WI38 (cell line): ENCODE data around the gene EIF5AL1.

Experiments used
- H3K4me3 ChIP-seq: 2 replicates; pipeline ENCODE4 v1.5.1; 2011; ENCODE audit warnings: low read depth, mild to moderate bottlenecking, control low read depth, low read length
- TF ChIP-seq, protein P1 (sequence below): IDR thresholded peaks from 2 replicates; pipeline ENCODE4 v1.5.1; 2012; ENCODE audit warnings: low read depth, mild to moderate bottlenecking, control low read depth, low read length

EIF5AL1 gene

DNA sequence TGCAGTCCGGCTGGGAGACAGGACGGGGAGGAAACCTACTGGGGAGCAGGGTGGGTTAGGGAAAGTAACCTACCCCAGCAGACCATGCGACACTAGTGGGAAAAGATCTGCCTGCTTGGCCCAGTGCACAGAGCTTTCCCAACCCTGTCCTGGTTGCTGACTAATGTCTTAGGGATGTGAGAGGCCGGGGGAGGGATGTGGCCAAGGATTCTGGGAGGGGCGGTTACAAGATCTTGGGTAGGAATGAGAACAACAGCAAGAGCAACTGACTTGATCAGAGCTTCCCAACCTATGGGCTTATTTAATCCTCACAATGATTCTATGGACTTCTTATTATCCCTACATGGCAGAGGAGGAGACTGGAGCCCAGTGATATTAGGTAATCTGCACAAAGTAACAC, 24.0 kb upstream of the EIF5AL1 start:
- TF ChIP-seq, protein P1, sequence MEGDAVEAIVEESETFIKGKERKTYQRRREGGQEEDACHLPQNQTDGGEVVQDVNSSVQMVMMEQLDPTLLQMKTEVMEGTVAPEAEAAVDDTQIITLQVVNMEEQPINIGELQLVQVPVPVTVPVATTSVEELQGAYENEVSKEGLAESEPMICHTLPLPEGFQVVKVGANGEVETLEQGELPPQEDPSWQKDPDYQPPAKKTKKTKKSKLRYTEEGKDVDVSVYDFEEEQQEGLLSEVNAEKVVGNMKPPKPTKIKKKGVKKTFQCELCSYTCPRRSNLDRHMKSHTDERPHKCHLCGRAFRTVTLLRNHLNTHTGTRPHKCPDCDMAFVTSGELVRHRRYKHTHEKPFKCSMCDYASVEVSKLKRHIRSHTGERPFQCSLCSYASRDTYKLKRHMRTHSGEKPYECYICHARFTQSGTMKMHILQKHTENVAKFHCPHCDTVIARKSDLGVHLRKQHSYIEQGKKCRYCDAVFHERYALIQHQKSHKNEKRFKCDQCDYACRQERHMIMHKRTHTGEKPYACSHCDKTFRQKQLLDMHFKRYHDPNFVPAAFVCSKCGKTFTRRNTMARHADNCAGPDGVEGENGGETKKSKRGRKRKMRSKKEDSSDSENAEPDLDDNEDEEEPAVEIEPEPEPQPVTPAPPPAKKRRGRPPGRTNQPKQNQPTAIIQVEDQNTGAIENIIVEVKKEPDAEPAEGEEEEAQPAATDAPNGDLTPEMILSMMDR, result no peak
- H3K4me3 ChIP-seq, result no peak overlapping the region

- TF ChIP-seq, protein P1, result no peak
Measured at GRCh38 chr10:79488870-79489269, 23.5 kb upstream of the EIF5AL1 start.

DNA sequence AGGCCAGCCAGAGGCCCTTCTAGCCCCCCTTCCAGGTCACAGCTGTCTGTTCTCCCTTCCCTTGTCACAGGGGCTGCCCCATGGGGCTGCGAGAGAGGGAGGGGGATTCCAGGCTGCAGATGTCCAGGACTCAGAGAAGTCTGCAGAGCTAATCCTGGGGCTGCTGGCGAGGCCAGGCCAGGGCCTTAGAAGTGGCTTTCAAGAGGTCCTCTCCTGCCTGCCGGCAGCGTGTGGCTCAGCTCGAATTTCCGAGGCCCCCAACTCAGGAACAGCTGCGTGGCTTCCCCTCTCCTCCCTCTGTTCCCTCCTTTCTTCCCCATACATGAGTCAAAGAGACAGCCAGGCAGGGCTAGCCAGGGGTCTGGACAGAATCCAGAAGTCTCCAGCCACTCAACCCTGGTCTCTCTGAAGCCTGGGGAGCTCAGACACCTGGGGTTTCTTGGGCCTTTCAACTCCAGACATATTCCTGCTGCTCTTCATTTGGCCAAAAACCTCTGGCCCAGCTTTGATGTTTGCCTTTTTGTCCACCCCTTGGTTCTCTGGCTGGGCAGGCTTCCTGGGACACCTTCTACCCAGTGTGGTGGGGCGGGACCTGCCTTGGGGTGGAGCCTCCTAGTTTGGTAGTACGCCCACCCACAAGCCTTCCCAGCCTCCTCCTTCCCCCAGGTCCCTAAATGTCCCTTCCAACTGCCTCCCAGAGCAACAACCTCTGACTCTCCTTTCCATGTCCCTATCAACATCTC, 21.8 kb upstream of the EIF5AL1 start:
- no peak overlapping the region for H3K4me3 ChIP-seq
- TF ChIP-seq, protein P1, result no peak

More at GRCh38 chr10:79488870-79489269, 23.5 kb upstream of the EIF5AL1 start:
- no peak overlapping the region for H3K4me3 ChIP-seq

GRCh38 chr10:79491143-79491835, 21.0 kb upstream of the EIF5AL1 start:
- TF ChIP-seq, protein P1, result no peak
- H3K4me3 ChIP-seq, result no peak overlapping the region

DNA sequence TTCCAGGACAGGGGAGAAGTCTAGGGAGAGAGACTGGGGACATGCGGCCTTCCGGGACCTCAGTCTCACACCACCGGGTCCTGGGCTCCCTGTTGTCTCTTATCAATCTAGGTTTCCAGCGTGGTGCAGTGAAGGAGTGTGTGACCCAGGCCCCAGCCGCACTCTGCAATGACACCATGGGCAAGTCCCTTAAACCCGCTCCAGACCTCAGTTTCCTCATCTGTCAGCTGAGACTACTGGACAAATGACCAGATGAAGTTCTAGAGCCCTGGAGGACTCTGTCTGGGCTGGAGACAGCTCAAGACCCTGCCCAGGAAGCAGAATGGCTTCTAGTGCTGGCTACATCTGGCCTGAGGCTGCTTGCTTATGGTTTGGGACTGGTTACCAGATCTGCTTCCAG, 20.1 kb upstream of the EIF5AL1 start:
- TF ChIP-seq, protein P1, result no peak
- H3K4me3 ChIP-seq, result no peak overlapping the region

DNA sequence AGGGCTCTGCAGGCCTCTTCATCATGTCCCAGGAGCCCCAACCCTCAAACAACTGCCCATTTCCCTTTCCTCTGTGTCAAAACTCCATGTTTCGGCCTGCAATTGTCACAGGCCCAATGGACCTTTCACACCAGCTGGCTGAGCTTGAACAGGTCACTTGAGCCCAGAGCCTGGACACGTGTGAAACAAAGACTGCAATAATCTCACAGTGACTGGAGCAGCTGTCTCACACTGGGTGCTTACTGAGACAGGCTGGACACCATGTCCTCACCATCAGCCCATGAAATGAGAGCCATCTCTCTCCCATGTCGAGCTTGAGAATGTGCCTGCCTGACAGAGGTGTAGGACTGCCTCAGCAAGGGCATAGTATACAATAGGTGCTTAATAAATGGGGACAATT, 19.5 kb upstream of the EIF5AL1 start:
- H3K4me3 ChIP-seq, result no peak overlapping the region
- TF ChIP-seq, protein P1, result no peak

GRCh38 chr10:79493806-79494205, 18.5 kb upstream of the EIF5AL1 start:
- TF ChIP-seq, protein P1, result no peak
- H3K4me3 ChIP-seq, result no peak overlapping the region
